HG03159 (cell line): ENCODE results near the gene KCNS3.
"Not testable (repeated sequence)": the region's sequence is repeated elsewhere in the genome, so short reads cannot be mapped to it uniquely, and the experiment has no call there.

Experiments
- ATAC-seq: cut with Tn5 transposase; IDR thresholded peaks from one replicate; pipeline ENCODE4 v1.9.1; 2021; ENCODE audit warnings: mild to moderate bottlenecking, moderate library complexity; ENCODE audit not compliant: unreplicated experiment

KCNS3 gene

GRCh38 chr2:17940091-17940630 lies 61.7 kb downstream of the KCNS3 start:
- no peak for ATAC-seq

DNA sequence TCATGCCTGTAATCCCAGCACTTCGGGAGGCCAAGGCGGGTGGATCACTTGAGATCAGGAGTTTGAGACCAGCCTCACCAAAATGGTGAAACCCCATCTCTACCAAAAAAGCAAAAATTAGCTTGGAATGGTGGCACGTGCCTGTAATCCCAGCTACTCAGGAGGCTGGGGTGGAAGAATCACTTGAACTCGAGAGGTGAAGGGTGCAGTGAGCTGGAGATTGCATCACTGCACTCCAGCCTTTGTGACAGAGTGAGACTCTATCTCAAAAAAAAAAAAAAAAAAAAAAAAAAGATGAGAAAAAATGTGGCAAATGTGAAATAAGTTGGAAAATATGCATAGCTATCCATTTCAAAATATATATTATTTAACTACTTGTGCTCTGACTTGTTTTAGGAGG lies 65.0 kb downstream of the KCNS3 start:
- ATAC-seq: no peak

DNA sequence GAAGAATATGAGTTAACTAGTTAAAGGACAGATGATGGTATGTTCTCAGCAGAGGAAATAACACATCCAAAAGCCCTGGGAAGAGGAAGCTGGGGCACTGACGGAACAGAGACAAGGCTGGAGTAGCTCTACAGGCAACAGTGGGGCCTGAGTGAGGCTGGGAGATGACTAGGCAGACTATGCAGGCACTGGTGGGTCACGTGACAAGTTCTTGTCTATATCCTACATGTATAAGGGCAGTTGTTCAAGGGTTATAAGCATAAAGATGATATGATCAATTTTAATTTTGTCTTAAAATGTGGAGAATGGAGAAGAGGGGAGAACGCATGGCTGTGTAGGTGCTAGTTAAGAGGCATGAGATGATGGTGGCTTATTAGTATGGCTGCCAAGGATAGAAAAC lies 68.6 kb downstream of the KCNS3 start:
- ATAC-seq: no peak

DNA sequence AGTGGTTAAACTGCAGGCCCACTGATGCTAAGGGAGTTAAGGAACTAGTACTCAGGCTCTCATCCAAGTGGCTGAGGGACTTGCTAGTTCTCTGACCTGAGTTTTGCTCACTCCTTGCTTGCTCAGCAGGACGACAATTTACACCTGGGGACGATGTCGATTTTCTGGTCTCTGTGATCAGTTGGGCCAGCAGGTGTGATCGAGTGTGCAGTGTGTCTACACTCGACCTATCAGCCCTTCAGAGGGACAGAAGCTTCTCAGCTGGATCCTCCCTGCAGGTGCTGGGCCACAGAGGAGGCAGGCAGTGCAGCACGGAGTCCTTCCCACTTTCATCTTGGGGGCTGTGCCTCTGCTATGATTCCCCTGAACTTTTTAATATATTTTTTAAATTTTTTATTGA lies 71.5 kb downstream of the KCNS3 start:
- no peak for ATAC-seq

GRCh38 chr2:17951563-17951962 lies 73.1 kb downstream of the KCNS3 start:
- ATAC-seq: no peak

- no peak for ATAC-seq
Observed at GRCh38 chr2:17958466-17959092, 80.1 kb downstream of the KCNS3 start.

DNA sequence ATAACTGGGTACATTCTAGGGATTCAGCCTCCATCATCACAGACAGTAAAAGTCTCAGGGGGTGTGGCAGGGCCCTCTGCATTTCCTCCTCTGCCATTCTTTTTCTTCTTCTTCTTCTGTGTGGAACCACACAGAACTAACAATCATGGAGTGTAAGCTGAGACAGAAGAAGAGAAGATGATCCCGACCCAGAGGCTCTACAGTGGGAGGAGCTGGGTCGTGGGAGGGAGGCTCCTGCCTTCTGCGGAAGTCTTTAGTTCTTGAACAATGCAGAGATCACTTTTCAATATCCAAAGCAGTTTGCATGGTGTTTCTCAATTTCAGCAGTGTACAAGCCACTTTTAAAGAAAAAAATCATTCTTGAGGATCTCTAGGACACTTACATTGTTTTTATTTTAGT lies 80.9 kb downstream of the KCNS3 start:
- ATAC-seq: no peak

GRCh38 chr2:17959833-17960232 lies 81.4 kb downstream of the KCNS3 start:
- no peak for ATAC-seq

- ATAC-seq: no peak
Observed at GRCh38 chr2:17960925-17961324, 82.5 kb downstream of the KCNS3 start.

DNA sequence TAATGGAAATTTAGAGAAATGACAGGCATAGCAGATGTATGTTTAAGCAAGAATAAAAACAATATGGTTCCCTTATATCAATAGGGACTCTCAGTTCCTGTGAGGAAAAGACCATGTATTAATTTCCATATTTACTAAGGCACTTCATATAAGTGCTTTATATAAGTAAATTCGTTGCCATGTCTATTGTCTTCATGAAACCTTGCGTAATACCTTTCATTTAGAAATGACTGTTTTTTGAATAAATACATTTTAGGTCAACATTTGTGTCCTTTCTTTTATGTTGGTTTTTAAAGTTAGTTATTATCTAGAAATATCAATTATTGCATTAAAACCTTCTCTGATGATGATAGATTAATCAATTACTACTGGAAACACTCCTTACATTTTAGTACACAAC lies 83.3 kb downstream of the KCNS3 start:
- ATAC-seq: no peak

GRCh38 chr2:17962876-17963275 lies 84.4 kb downstream of the KCNS3 start:
- no peak for ATAC-seq

- ATAC-seq: not testable (repeated sequence)
Observed at GRCh38 chr2:17963571-17963970, 85.1 kb downstream of the KCNS3 start.

GRCh38 chr2:17965196-17965595 lies 86.7 kb downstream of the KCNS3 start:
- ATAC-seq: no peak

- no peak for ATAC-seq
Observed at GRCh38 chr2:17966798-17967197, 88.3 kb downstream of the KCNS3 start.

- ATAC-seq: no peak
Observed at GRCh38 chr2:17969661-17970060, 91.2 kb downstream of the KCNS3 start.

DNA sequence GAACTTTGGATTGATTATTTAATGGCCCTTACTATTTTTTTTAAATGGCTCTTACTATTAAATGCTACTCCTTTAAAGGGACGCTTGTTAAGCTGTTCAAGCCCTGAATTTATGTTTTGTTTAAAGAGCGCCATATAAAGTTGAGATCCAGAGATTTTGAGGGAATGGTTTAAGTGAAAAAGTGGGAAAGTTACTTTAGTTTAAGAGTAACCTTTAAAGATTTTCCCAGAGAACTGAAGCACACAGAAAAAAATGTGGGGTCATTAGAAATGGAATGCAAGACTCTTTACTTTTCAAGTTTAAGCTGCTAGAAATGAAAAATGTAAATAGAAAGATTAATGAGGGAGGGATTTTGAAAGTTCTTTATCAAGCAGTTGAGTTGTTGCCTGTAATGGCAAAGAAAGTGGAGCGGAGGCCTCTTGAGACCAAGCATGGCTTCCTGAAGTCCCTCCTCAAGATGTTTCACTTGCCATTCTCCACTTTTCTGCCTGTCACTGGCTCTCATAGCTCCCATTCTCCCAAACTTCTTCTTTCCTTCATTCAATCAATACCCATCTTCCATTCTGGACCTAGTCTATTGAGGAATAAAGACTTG lies 93.2 kb downstream of the KCNS3 start:
- no peak for ATAC-seq

DNA sequence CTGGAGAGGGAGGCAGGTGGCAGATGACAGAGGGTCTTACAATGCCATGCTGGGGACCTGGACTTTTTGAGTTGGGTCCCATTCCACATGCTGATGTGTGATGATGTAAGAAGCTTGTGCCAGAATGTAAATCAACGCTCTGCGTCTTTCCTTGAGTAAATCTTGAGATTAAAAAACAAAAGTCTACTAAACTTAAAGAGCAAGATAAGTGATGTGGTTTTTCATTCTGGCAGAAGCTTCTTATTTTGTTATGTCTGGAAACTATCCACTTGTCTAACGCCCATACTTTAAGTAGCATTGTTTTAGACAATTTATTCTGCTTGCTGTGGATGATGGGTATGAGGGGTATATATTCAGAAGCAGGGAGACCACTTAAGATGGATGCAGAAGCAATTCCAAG lies 94.5 kb downstream of the KCNS3 start:
- no peak for ATAC-seq

DNA sequence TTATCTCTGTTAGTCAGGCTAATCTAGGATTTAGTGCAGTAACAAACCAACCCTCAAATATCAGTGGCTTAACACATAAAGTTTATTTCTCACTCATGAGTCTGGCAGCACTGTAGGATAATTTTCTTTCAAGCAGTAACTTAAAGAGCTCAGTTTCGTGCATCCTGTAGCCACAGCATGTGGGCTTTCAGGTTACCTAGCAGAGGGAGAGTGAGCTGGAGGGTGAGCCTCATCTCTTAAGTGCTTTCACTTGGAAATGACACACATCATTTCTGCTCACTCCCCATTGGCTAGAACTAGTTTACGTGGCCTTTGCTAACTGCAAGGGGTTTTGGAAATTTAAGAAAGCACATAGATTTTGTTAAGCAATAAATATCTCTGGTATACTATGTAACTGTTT lies 96.9 kb downstream of the KCNS3 start:
- ATAC-seq: no peak

- no peak for ATAC-seq
Observed at GRCh38 chr2:17976871-17977746, 98.6 kb downstream of the KCNS3 start.

GRCh38 chr2:17979707-17980106 lies 101.2 kb downstream of the KCNS3 start:
- ATAC-seq: no peak

DNA sequence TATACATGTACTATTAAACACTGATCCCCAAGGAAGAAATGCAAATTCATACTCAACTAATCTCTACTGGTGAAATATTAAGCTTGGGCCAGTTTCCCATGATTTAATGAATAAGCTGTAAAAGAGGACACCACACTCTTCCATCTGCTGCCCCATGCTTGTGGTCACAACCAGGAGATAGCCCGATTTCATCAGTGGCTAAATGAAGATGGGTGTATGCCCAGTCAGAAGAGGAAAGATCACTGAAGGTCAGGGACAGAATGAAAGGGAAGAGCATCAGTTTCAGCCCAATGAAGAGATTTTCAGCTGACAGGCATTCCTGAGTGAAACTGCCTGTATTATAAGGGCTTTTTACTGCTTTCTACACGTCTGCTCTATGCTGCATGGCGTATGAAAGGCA lies 103.5 kb downstream of the KCNS3 start:
- no peak for ATAC-seq
